K562 (cell line): ENCODE measurements around the gene CD300C. TPM values are rescaled to one million over a fixed set of nuclear protein-coding genes. Genes with fewer than 3 reads are reported as not detected.
A peak's percentile ranks its signal among the peaks of the same experiment; 100 is the strongest.

Experiments used
- ATAC-seq: fragments of 200-7000 bp; cut with Tn5 transposase; 3 replicates; pipeline ENCODE4 v1.9.1; 2020; ENCODE audit warnings: moderate library complexity
- BruUV-seq: library from RNA; stranded (reverse); fragments of 400-500 nt; replicated peaks from 2 replicates; lab custom pipeline; 2021; lab: Mats Ljungman, UMichigan
- CTCF ChIA-PET: fragments of 300-600 bp; formaldehyde crosslinking; extraction: SDS; loops from one replicate; lab custom pipeline; 2021; ENCODE audit warnings: low intra/inter-chr PET ratio; lab: Yijun Ruan, JAX
- POLR2A ChIA-PET: fragments of 300-600, 350-650 bp; sonication (Branson Sonifier 250); formaldehyde crosslinking; extraction: SDS; loops from one replicate; lab custom pipeline; 2021; ENCODE audit warnings: antibody characterized with exemption, inconsistent platforms; lab: Yijun Ruan, JAX
- DNase-seq, 4 experiments: peaks; one replicate each; pipeline versions ENCODE4 v3.0.0 to v3.0.0-alpha.2; 2011 to 2018; ENCODE audit warnings: low spot score in 3 of 4, mixed read lengths in 3 of 4; ENCODE audit errors: extremely low read depth in 1 of 4
- FAIRE-seq: peaks from 2 replicates; lab custom pipeline; 2011; peaks lifted over from hg19 to GRCh38; lab: Jason Lieb, UNC
- H2AFZ ChIP-seq: 2 replicates; pipeline ENCODE4 v1.6.0; 2011; ENCODE audit warnings: low read depth, low read length, control low read depth, inconsistent platforms
- H3K27ac ChIP-seq: fragments of 200-600 bp; 3 replicates; pipeline ENCODE4 v1.8.0; 2011; ENCODE audit warnings: low read depth, mild to moderate bottlenecking, control low read depth, inconsistent platforms, low read length, moderate library complexity, mixed read lengths; ENCODE audit errors: extremely low read depth
- H3K27me3 ChIP-seq, 2 experiments: fragments of 300-600 bp in 1 of 2; 2 replicates in 1 of 2; 3 replicates in 1 of 2; pipeline versions ENCODE4 v1.6.0 to v1.8.0; 2011; ENCODE audit warnings: inconsistent platforms in 2 of 2, low read length in 2 of 2, mild to moderate bottlenecking in 1 of 2, mixed read lengths in 1 of 2, moderate library complexity in 1 of 2; ENCODE audit not compliant: control insufficient read depth in 2 of 2, insufficient read depth in 2 of 2
- H3K36me3 ChIP-seq: fragments of 300-600 bp; 3 replicates; pipeline ENCODE4 v1.8.0; 2011; ENCODE audit warnings: mild to moderate bottlenecking, low read length, inconsistent platforms; ENCODE audit not compliant: control insufficient read depth, insufficient read depth
- H3K4me1 ChIP-seq, 2 experiments: fragments of 200-600 bp in 1 of 2; replicated peaks in 1 of 2; 2 replicates in 1 of 2; 3 replicates in 1 of 2; pipeline versions ENCODE4 v1.5.1 to v1.8.0; 2011; ENCODE audit warnings: inconsistent platforms in 2 of 2, low read length in 2 of 2, mild to moderate bottlenecking in 1 of 2, mixed read lengths in 1 of 2, moderate library complexity in 1 of 2; ENCODE audit not compliant: control insufficient read depth in 2 of 2, insufficient read depth in 2 of 2
- H3K4me2 ChIP-seq: 2 replicates; pipeline ENCODE4 v1.6.1; 2011; ENCODE audit warnings: low read length, control low read depth, inconsistent platforms, mixed read lengths; ENCODE audit not compliant: insufficient read depth
- H3K4me3 ChIP-seq: fragments of 200-600 bp; sonication (generic), shearing (Covaris generic); 2 replicates; pipeline ENCODE4 v1.5.1; 2016; ENCODE audit warnings: control low read depth, inconsistent platforms
- H3K79me2 ChIP-seq: fragments of 200-600 bp; 3 replicates; pipeline ENCODE4 v1.8.0; 2011; ENCODE audit warnings: low read length, inconsistent platforms; ENCODE audit not compliant: control insufficient read depth, insufficient read depth
- H3K9ac ChIP-seq, 2 experiments: 2 replicates each; pipeline versions ENCODE4 v1.6.0 to v1.6.1; 2011; ENCODE audit warnings: low read depth in 2 of 2, low read length in 2 of 2, control low read depth in 1 of 2, inconsistent platforms in 1 of 2, mild to moderate bottlenecking in 1 of 2, mixed read lengths in 1 of 2; ENCODE audit not compliant: insufficient read depth in 1 of 2
- H3K9me1 ChIP-seq: one replicate; pipeline ENCODE4 v1.6.0; 2011; ENCODE audit warnings: inconsistent platforms, mild to moderate bottlenecking, low read length, moderate library complexity; ENCODE audit not compliant: control insufficient read depth, insufficient read depth
- H3K9me3 ChIP-seq: replicated peaks from 2 replicates; pipeline ENCODE4 v1.5.1; 2011; ENCODE audit warnings: low read depth, low read length, inconsistent platforms; ENCODE audit not compliant: control insufficient read depth, insufficient read depth
- H4K20me1 ChIP-seq: replicated peaks from 2 replicates; pipeline ENCODE4 v1.6.1; 2011; ENCODE audit warnings: low read length, inconsistent platforms, mixed read lengths; ENCODE audit not compliant: control insufficient read depth, insufficient read depth
- ATF3 ChIP-seq, 2 experiments: fragments of 450-650 bp in 1 of 2; sonication (generic) in 1 of 2; formaldehyde crosslinking in 1 of 2; IDR thresholded peaks in 1 of 2; conservative IDR thresholded peaks in 1 of 2; 2 replicates each; pipeline versions ENCODE4 v1.6.1 to v1.8.1; 2016 to 2023; ENCODE audit warnings: mild to moderate bottlenecking in 2 of 2, moderate library complexity in 2 of 2, inconsistent platforms in 1 of 2, missing genetic modification reagents in 1 of 2
- BACH1 ChIP-seq: fragments of 200-800 bp; sonication (Bioruptor generic); IDR thresholded peaks from 2 replicates; pipeline ENCODE4 v1.6.1; 2016; ENCODE audit warnings: missing genetic modification characterization, missing compliant biosample characterization
- CREM ChIP-seq: IDR thresholded peaks from 2 replicates; pipeline ENCODE4 v1.6.1; 2014; ENCODE audit warnings: antibody characterized with exemption, low read depth
- JUNB ChIP-seq: fragments of 450-650 bp; formaldehyde crosslinking; conservative IDR thresholded peaks from 2 replicates; pipeline ENCODE4 v1.4.0; 2020; ENCODE audit warnings: mild to moderate bottlenecking
- JUND ChIP-seq, 2 experiments: IDR thresholded peaks; 2 replicates in 1 of 2; 3 replicates in 1 of 2; pipeline ENCODE4 v1.6.1; 2011; ENCODE audit warnings: borderline replicate concordance in 2 of 2, low read depth in 2 of 2, low read length in 2 of 2, improper control_type of control experiment in 1 of 2, missing biosample characterization in 1 of 2, missing genetic modification characterization in 1 of 2, missing genetic modification reagents in 1 of 2
- MAFG ChIP-seq: fragments of 450-650 bp; conservative IDR thresholded peaks from 2 replicates; pipeline ENCODE4 v1.6.1; 2016; ENCODE audit warnings: missing genetic modification characterization, missing compliant biosample characterization
- MAFK ChIP-seq: IDR thresholded peaks from 2 replicates; pipeline ENCODE4 v1.6.1; 2011; ENCODE audit warnings: low read length, improper control_type of control experiment
- STAG1 ChIP-seq: sonication (generic); formaldehyde crosslinking; IDR thresholded peaks from 2 replicates; pipeline ENCODE4 v1.5.0; 2020; ENCODE audit warnings: missing genetic modification reagents, borderline replicate concordance
- TSC22D4 ChIP-seq: fragments of 450-650 bp; IDR thresholded peaks from 2 replicates; pipeline ENCODE4 v1.6.1; 2016; ENCODE audit warnings: missing genetic modification characterization, missing biosample characterization, control low read depth
- ZFX ChIP-seq: sonication (generic); formaldehyde crosslinking; IDR thresholded peaks from 2 replicates; pipeline ENCODE4 v1.8.0; 2022; ENCODE audit warnings: mild to moderate bottlenecking, missing genetic modification reagents, moderate library complexity
- ZNF146 ChIP-seq: IDR thresholded peaks from one replicate; pipeline ENCODE4 v1.6.1; 2018; ENCODE audit warnings: missing compliant biosample characterization; ENCODE audit not compliant: unreplicated experiment
- ZNF3 ChIP-seq: fragments of 250-450 bp; sonication (Bioruptor Pico); IDR thresholded peaks from 2 replicates; pipeline ENCODE4 v1.5.0; 2021; ENCODE audit warnings: mild to moderate bottlenecking, moderate library complexity
- ZNF668 ChIP-seq: fragments of 250-450 bp; sonication (Bioruptor Pico); IDR thresholded peaks from 2 replicates; pipeline ENCODE4 v1.8.0; 2022; ENCODE audit warnings: mild to moderate bottlenecking, inconsistent platforms
- WGBS: fragments of 100-300 bp; shearing (Covaris generic); methylation state at CpG from one replicate; pipeline ENCODE4 v1.1.6; 2016; ENCODE audit warnings: low coverage, mixed read lengths; ENCODE audit not compliant: insufficient coverage; ENCODE audit errors: missing lambda C conversion rate; 5-methylcytosine and 5-hydroxymethylcytosine counted together
- in situ Hi-C: fragments of 300-500 bp; cut with MboI; formaldehyde crosslinking; loops from 4 replicates; pipeline ENCODE4 v1.15.0; 2018; ENCODE audit warnings: inconsistent platforms, mixed read lengths
- intact Hi-C: fragments of 100-400 bp; cut with micrococcal nuclease; formaldehyde crosslinking; loops from 2 replicates; pipeline ENCODE4 v1.14.2; 2022
- polyA plus RNA-seq, 8 experiments: library from polyadenylated mRNA; depleted of rRNA in 4 of 8; stranded (reverse) in 5 of 8; unstranded in 3 of 8; fragments of >200 nt; fragmentation: Nextera tagmentation in 2 of 8; fragmentation: Illumina TruSeq in 1 of 8; extraction: Ambion mirVana in 2 of 8; extraction: Trizol in 1 of 8; gene quantifications; 2 replicates each; pipeline versions ENCODE4 v1.2.1 to v1.2.3, GENCODE V29; 2011 to 2014; ENCODE audit warnings: inconsistent platforms in 1 of 8, missing spikeins in 1 of 8
- total RNA-seq, 7 experiments: library from RNA; depleted of rRNA in 6 of 7; stranded (reverse); fragments of >200 nt in 6 of 7; fragmentation: Illumina TruSeq in 2 of 7; extraction: Trizol in 2 of 7; gene quantifications; 2 replicates each; pipeline versions ENCODE4 v1.2.1 to v1.2.3, GENCODE V29; 2011 to 2021; ENCODE audit warnings: low replicate concordance in 1 of 7
- TF ChIP-seq, protein P1 (sequence below): fragments of 450-650 bp; formaldehyde crosslinking; IDR thresholded peaks from 2 replicates; pipeline ENCODE4 v1.4.0; 2020; ENCODE audit warnings: mild to moderate bottlenecking, moderate library complexity
- TF ChIP-seq, protein P2 (sequence below), 2 experiments: fragments of 200-800 bp in 1 of 2; sonication (Bioruptor generic) in 1 of 2; sonication (generic) in 1 of 2; formaldehyde crosslinking in 1 of 2; IDR thresholded peaks in 1 of 2; conservative IDR thresholded peaks in 1 of 2; 2 replicates each; pipeline versions ENCODE4 v1.5.0 to v1.6.1; 2016 to 2020; ENCODE audit warnings: missing compliant biosample characterization in 1 of 2, missing genetic modification characterization in 1 of 2, missing genetic modification reagents in 1 of 2

Gene CD300C
- total and polyA plus RNA-seq, 9 of the 15 experiments (the other 6 are each of a cell fraction or from before 2014, with no cell fraction given), result 0.04 to 0.16 (median 0.07) TPM; not detected in 6

DNA sequence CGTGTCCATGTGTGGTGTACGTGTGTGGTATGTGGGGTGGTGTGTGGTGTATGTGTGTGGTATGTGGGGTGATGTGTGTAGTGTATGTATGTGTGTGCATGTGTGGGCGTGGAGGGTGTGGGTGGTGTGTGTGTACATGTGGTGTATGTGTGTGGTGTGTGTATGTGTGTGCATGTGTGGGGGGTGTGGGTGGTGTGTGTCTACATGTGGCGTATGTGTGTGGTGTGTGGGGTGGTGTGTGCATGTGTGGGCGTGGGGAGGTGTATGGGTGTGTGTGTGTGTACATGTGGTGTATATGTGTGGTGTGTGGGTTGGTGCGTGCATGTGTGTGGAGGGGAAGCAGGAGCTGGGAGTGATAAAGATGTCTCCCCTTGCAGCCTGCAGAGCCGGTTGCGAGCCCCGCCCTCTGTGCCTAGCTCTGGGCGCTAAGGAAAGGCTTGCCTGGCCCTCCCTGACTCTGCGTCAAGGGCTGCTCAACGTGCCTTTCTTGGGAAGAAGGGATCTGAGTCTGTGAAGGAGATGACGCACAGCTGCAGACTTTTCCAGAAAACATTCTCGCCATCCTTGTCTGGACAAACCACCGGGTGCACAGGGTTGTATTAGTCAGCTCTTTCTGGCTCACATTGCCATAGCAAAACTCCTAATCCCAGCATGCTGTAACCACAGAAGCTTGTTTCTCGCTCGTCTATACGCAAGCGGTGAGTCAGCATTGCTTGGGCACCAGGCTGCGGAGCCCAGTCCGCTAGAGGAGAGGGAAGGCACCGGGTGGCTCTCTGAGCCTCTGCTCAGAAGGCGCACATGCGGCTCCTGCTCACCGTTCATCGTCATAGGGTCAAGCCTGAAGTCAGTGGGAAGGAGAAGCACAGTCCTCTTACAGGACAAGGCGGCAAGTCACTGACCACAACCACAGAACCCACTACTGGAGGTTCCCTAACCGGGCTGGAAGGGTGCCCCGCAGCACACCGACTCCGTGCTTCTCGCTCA is 23.4 kb upstream of the CD300C start:
- H3K27me3 ChIP-seq, result peaks cover 0 to 31% of the 10 kb centered on the region in 2 experiments; a peak in 3 of 5 replicates
- no peak for FAIRE-seq
- ChIA-PET CTCF (no interaction called here), POLR2A (interaction anchor here (0.5 to 0.7 kb wide), 3 partner anchors 15 to 106 kb away, joined by 3 read pairs; no protein-coding TSS in a partner anchor)
- DNase-seq, result peak in 1 of 4 experiments; percentile 21
- H3K36me3 ChIP-seq, result no peaks in the 10 kb centered on the region
- WGBS, result 3% methylated on average over 32 of the region's 32 CpGs
- intact Hi-C loops, result no loop called here
- H3K9ac ChIP-seq, result no peak overlapping the region; a peak in 1 of 4 replicates
- H3K9me1 ChIP-seq, result no peaks in the 10 kb centered on the region
- no peaks in the 10 kb centered on the region for H3K4me1 ChIP-seq
- H2AFZ ChIP-seq, result no peak overlapping the region
- ATAC-seq, result peak; percentile 44
- H3K27ac ChIP-seq, result no peak overlapping the region
- H3K4me3 ChIP-seq, result no peak overlapping the region
- H3K79me2 ChIP-seq, result no peaks in the 10 kb centered on the region
- H4K20me1 ChIP-seq, result peaks cover 4% of the 10 kb centered on the region; the same call in 1 of the 2 replicates
- no TSS peak for BruUV-seq
- H3K9me3 ChIP-seq, result no peaks in the 10 kb centered on the region
- in situ Hi-C loops, result no loop called here
- no peak overlapping the region for H3K4me2 ChIP-seq
- no peak; the same call in 1 of the 2 replicates for TF ChIP-seq JUND (IDR thresholded peaks at IDR 0.05; ENCODE audit: borderline replicate concordance, low read depth, low read length)
- 0 out of 3 replicates have a peak, but pooled peaks have one; percentile 12 for TF ChIP-seq JUND (tag; IDR thresholded peaks at IDR 0.05; ENCODE audit: borderline replicate concordance, low read depth, low read length)
- 0 out of 2 replicates have a peak, but pooled peaks have one; percentile 29 for TF ChIP-seq STAG1
- peak; percentile 93; the same call in 1 of the 2 replicates for TF ChIP-seq BACH1 (tag)
- TF ChIP-seq, protein P1, sequence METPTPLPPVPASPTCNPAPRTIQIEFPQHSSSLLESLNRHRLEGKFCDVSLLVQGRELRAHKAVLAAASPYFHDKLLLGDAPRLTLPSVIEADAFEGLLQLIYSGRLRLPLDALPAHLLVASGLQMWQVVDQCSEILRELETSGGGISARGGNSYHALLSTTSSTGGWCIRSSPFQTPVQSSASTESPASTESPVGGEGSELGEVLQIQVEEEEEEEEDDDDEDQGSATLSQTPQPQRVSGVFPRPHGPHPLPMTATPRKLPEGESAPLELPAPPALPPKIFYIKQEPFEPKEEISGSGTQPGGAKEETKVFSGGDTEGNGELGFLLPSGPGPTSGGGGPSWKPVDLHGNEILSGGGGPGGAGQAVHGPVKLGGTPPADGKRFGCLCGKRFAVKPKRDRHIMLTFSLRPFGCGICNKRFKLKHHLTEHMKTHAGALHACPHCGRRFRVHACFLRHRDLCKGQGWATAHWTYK (CRISPR knock-in tag), result no peak
- TF ChIP-seq ZNF146, result no peak
- TF ChIP-seq ZNF668 (CRISPR knock-in tag), result no peak
- TF ChIP-seq TSC22D4 (tag), result 0 out of 2 replicates have a peak, but pooled peaks have one; percentile 55
- TF ChIP-seq ATF3 (IDR thresholded peaks at IDR 0.05), result peak; percentile 38; the same call in 1 of the 2 replicates
- TF ChIP-seq ATF3 (CRISPR knock-in tag; conservative IDR thresholded peaks at IDR 0.05), result no peak
- TF ChIP-seq ZFX, result no peak
- peak; percentile 38; the same call in 1 of the 2 replicates for TF ChIP-seq MAFK
- TF ChIP-seq, protein P2, sequence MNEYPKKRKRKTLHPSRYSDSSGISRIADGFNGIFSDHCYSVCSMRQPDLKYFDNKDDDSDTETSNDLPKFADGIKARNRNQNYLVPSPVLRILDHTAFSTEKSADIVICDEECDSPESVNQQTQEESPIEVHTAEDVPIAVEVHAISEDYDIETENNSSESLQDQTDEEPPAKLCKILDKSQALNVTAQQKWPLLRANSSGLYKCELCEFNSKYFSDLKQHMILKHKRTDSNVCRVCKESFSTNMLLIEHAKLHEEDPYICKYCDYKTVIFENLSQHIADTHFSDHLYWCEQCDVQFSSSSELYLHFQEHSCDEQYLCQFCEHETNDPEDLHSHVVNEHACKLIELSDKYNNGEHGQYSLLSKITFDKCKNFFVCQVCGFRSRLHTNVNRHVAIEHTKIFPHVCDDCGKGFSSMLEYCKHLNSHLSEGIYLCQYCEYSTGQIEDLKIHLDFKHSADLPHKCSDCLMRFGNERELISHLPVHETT (CRISPR knock-in tag; conservative IDR thresholded peaks at IDR 0.05 in 1 of 2, IDR thresholded peaks at IDR 0.05 in 1 of 2), result 0 out of 4 replicates have a peak, but pooled peaks of 1 of the 2 experiments have one; percentile 44
- TF ChIP-seq JUNB (CRISPR knock-in tag), result no peak
- TF ChIP-seq CREM, result 0 out of 2 replicates have a peak, but pooled peaks have one; percentile 16
- TF ChIP-seq MAFG (tag), result peak; percentile 42; the same call in 1 of the 2 replicates
- no peak for TF ChIP-seq ZNF3
